Endothelial cell of umbilical vein (primary cell): ENCODE measurements around the gene NEB. TPM values are rescaled to one million over a fixed set of nuclear protein-coding genes. Genes with fewer than 3 reads are reported as not detected.

Experiments
- BruUV-seq: library from RNA; stranded (reverse); fragments of 400-500 nt; replicated peaks from 2 replicates; lab custom pipeline; 2021; lab: Mats Ljungman, UMichigan
- CTCF ChIA-PET: fragments of 300-600, 350-600 bp; sonication (Branson Sonifier 250); formaldehyde crosslinking; loops from one replicate; lab custom pipeline; 2021; ENCODE audit warnings: antibody characterized with exemption, inconsistent platforms; lab: Charles Lee
- POLR2A ChIA-PET: fragments of 300-600, 350-600 bp; sonication (Branson Sonifier 250); formaldehyde crosslinking; loops from one replicate; lab custom pipeline; 2021; ENCODE audit warnings: antibody characterized with exemption, inconsistent platforms; lab: Charles Lee
- DNase-seq: peaks from one replicate; pipeline ENCODE4 v3.0.0-alpha.2; 2011; ENCODE audit warnings: low read depth, low spot score
- FAIRE-seq: peaks from 2 replicates; lab custom pipeline; 2011; peaks lifted over from hg19 to GRCh38; lab: Jason Lieb, UNC
- H2AFZ ChIP-seq: 2 replicates; pipeline ENCODE4 v1.6.0; 2012; ENCODE audit warnings: low read depth, low read length, control low read depth, inconsistent platforms
- H3K27ac ChIP-seq: 2 replicates; pipeline ENCODE4 v1.5.1; 2011; ENCODE audit warnings: low read depth, mild to moderate bottlenecking, control low read depth, low read length, moderate library complexity; ENCODE audit not compliant: insufficient read depth
- H3K27me3 ChIP-seq, 2 experiments: 2 replicates each; pipeline versions ENCODE4 v1.6.0 to v1.6.1; 2011; ENCODE audit warnings: low read length in 2 of 2, mixed read lengths in 1 of 2; ENCODE audit not compliant: control insufficient read depth in 2 of 2, insufficient read depth in 2 of 2
- H3K36me3 ChIP-seq, 2 experiments: 2 replicates in 1 of 2; 3 replicates in 1 of 2; pipeline ENCODE4 v1.5.1; 2011; ENCODE audit warnings: low read length in 2 of 2, mild to moderate bottlenecking in 1 of 2, moderate library complexity in 1 of 2; ENCODE audit not compliant: control insufficient read depth in 2 of 2, insufficient read depth in 2 of 2; ENCODE audit errors: extremely low read depth in 1 of 2
- H3K4me1 ChIP-seq: 3 replicates; pipeline ENCODE4 v1.5.1; 2011; ENCODE audit warnings: mild to moderate bottlenecking, low read length; ENCODE audit not compliant: control insufficient read depth, insufficient read depth; ENCODE audit errors: extremely low read depth
- H3K4me2 ChIP-seq: 2 replicates; pipeline ENCODE4 v1.6.1; 2011; ENCODE audit warnings: low read length, control low read depth, mixed read lengths; ENCODE audit not compliant: insufficient read depth
- H3K4me3 ChIP-seq, 3 experiments: fragments of 200-600 bp in 1 of 3; sonication (generic), shearing (Covaris generic) in 1 of 3; replicated peaks in 1 of 3; 2 replicates each; pipeline ENCODE4 v1.5.1; 2011 to 2016; ENCODE audit warnings: control low read depth in 3 of 3, low read length in 3 of 3, mild to moderate bottlenecking in 2 of 3, inconsistent platforms in 1 of 3, low read depth in 1 of 3, moderate library complexity in 1 of 3; ENCODE audit not compliant: insufficient read depth in 1 of 3
- H3K79me2 ChIP-seq: 2 replicates; pipeline ENCODE4 v1.6.0; 2012; ENCODE audit warnings: low read length, inconsistent platforms; ENCODE audit not compliant: control insufficient read depth, insufficient read depth
- H3K9ac ChIP-seq: replicated peaks from 2 replicates; pipeline ENCODE3; 2011; ENCODE audit warnings: low read length, control low read depth; ENCODE audit not compliant: insufficient read depth; ENCODE audit errors: extremely low read depth
- H3K9me1 ChIP-seq: replicated peaks from 3 replicates; pipeline ENCODE4 v1.6.0; 2011; ENCODE audit warnings: mild to moderate bottlenecking, low read length; ENCODE audit not compliant: control insufficient read depth, insufficient read depth; ENCODE audit errors: extremely low read depth
- H3K9me3 ChIP-seq: replicated peaks from 2 replicates; pipeline ENCODE4 v1.5.1; 2012; ENCODE audit warnings: low read length, inconsistent platforms; ENCODE audit not compliant: control insufficient read depth, insufficient read depth
- H4K20me1 ChIP-seq: replicated peaks from 2 replicates; pipeline ENCODE3; 2011; ENCODE audit warnings: mild to moderate bottlenecking, low read length; ENCODE audit not compliant: control insufficient read depth, insufficient read depth; ENCODE audit errors: extremely low read depth
- EZH2 ChIP-seq: IDR thresholded peaks from 2 replicates; pipeline ENCODE4 v1.6.1; 2012; ENCODE audit warnings: borderline replicate concordance, low read depth, mild to moderate bottlenecking, moderate library complexity, low read length, inconsistent platforms; ENCODE audit not compliant: severe bottlenecking
- FOS ChIP-seq: IDR thresholded peaks from 2 replicates; pipeline ENCODE4 v1.6.1; 2011; ENCODE audit warnings: mild to moderate bottlenecking, low read length, moderate library complexity, borderline replicate concordance; ENCODE audit not compliant: insufficient read depth
- GATA2 ChIP-seq: IDR thresholded peaks from 2 replicates; pipeline ENCODE4 v1.7.0; 2011; ENCODE audit warnings: low read depth, mild to moderate bottlenecking, moderate library complexity, mixed read lengths, low read length; ENCODE audit not compliant: insufficient read length, insufficient read depth
- JUN ChIP-seq: IDR thresholded peaks from 2 replicates; pipeline ENCODE4 v1.6.1; 2011; ENCODE audit warnings: borderline replicate concordance, low read depth; ENCODE audit not compliant: insufficient read length, insufficient read depth
- MYC ChIP-seq: IDR thresholded peaks from one replicate; pipeline ENCODE4 v1.6.1; 2011; ENCODE audit warnings: mild to moderate bottlenecking, low read depth, low read length
- POLR2A ChIP-seq: IDR thresholded peaks from 2 replicates; pipeline ENCODE4 v1.6.1; 2012; ENCODE audit warnings: low read depth, mild to moderate bottlenecking, control low read depth, low read length
- POLR2AphosphoS5 ChIP-seq: IDR thresholded peaks from 2 replicates; pipeline ENCODE4 v1.6.1; 2012; ENCODE audit warnings: low read depth, mild to moderate bottlenecking, control low read depth, low read length, moderate library complexity; ENCODE audit not compliant: insufficient read depth
- dilution Hi-C: fragments of 300-500 bp; cut with MboI; formaldehyde crosslinking; loops from one replicate; pipeline ENCODE4 v1.15.0; 2019; ENCODE audit warnings: low sequenced_read_pairs; ENCODE audit not compliant: extremely low pct_ligation_motif_present
- intact Hi-C: fragments of 100-400 bp; cut with micrococcal nuclease; formaldehyde crosslinking; loops from one replicate; pipeline ENCODE4 v1.10.0; 2022
- polyA plus RNA-seq, 4 experiments: library from polyadenylated mRNA; depleted of rRNA in 3 of 4; stranded (reverse) in 3 of 4; unstranded in 1 of 4; fragments of >200 nt; gene quantifications; 2 replicates each; pipeline versions ENCODE4 v1.2.1 to v1.2.3, GENCODE V29; 2011 to 2012; ENCODE audit warnings: missing spikeins in 1 of 4
- total RNA-seq: library from RNA; stranded (reverse); gene quantifications from 2 replicates; pipeline ENCODE4 v1.2.3, GENCODE V29; 2021
- TF ChIP-seq, protein P1 (sequence below): IDR thresholded peaks from 2 replicates; pipeline ENCODE4 v1.6.1; 2011; ENCODE audit not compliant: insufficient read depth, insufficient read length
- TF ChIP-seq, protein P2 (sequence below), 2 donors: IDR thresholded peaks; 1 replicate in 1 of 2; 2 replicates in 1 of 2; pipeline ENCODE4 v1.5.1; 2011; ENCODE audit warnings: low read length in 2 of 2, mild to moderate bottlenecking in 2 of 2, moderate library complexity in 2 of 2, control low read depth in 1 of 2, inconsistent platforms in 1 of 2, low read depth in 1 of 2; ENCODE audit not compliant: insufficient read depth in 1 of 2; ENCODE audit errors: extremely low read depth in 1 of 2

NEB gene
- total and polyA plus RNA-seq, 2 donors (not counting 3 experiments of a cell fraction or from before 2014, with no cell fraction given), result 0.84 to 1.8 TPM

DNA sequence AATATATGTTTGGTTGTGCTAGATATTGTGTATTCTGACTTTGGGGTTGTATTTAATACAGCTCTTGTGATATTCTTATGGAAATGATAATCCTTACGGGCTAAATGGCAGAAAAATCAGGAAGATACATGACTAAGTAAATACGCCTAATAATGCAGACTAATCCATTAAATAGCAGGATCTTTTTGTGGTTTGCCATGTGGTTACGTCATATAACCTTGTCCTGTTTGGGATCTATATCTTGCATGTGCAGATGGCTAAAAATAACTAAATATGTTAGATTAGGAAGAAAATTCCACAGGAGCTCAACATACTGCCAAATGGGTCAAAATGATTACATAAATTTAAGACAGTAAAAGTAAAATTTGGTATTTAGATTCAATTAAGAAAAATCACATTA lies 83.0 kb downstream of the NEB start:
- no peaks in the 10 kb centered on the region for H3K79me2 ChIP-seq
- H3K9me1 ChIP-seq, result no peaks in the 10 kb centered on the region
- POLR2A ChIA-PET, result no interaction called here
- H3K4me3 ChIP-seq, result no peak overlapping the region
- no peaks in the 10 kb centered on the region for H3K9me3 ChIP-seq
- TF ChIP-seq, protein P1, sequence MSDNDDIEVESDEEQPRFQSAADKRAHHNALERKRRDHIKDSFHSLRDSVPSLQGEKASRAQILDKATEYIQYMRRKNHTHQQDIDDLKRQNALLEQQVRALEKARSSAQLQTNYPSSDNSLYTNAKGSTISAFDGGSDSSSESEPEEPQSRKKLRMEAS, result no peak
- TF ChIP-seq EZH2, result no peak
- TF ChIP-seq, protein P2, sequence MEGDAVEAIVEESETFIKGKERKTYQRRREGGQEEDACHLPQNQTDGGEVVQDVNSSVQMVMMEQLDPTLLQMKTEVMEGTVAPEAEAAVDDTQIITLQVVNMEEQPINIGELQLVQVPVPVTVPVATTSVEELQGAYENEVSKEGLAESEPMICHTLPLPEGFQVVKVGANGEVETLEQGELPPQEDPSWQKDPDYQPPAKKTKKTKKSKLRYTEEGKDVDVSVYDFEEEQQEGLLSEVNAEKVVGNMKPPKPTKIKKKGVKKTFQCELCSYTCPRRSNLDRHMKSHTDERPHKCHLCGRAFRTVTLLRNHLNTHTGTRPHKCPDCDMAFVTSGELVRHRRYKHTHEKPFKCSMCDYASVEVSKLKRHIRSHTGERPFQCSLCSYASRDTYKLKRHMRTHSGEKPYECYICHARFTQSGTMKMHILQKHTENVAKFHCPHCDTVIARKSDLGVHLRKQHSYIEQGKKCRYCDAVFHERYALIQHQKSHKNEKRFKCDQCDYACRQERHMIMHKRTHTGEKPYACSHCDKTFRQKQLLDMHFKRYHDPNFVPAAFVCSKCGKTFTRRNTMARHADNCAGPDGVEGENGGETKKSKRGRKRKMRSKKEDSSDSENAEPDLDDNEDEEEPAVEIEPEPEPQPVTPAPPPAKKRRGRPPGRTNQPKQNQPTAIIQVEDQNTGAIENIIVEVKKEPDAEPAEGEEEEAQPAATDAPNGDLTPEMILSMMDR (IDR thresholded peaks at IDR 0.05; ENCODE audit: extremely low read depth in 1 of 2, insufficient read depth in 1 of 2, low read depth in 1 of 2, low read length in 2 of 2), result no peak
- no peak for TF ChIP-seq GATA2
- no peak for TF ChIP-seq FOS
- no peak for TF ChIP-seq MYC
- no peak for TF ChIP-seq JUN
- no peak for TF ChIP-seq POLR2A
- no peak for TF ChIP-seq POLR2AphosphoS5
- H3K36me3 ChIP-seq, result no peaks in the 10 kb centered on the region
- intact Hi-C loops, result no loop called here
- FAIRE-seq (no peak), DNase-seq (peak; percentile 23)
- H2AFZ ChIP-seq, result no peak overlapping the region
- no peaks in the 10 kb centered on the region for H3K4me1 ChIP-seq
- no peak overlapping the region for H3K27ac ChIP-seq
- CTCF ChIA-PET, result interaction anchor here (0.8 to 1.1 kb wide), 4 partner anchors 9 to 25 kb away, joined by 3 to 4 read pairs (median 3); no protein-coding TSS in a partner anchor
- dilution Hi-C loops, result no loop called here
- no peaks in the 10 kb centered on the region for H4K20me1 ChIP-seq
- peaks cover 0 to 2% of the 10 kb centered on the region in 2 experiments for H3K27me3 ChIP-seq
- no TSS peak for BruUV-seq
- no peak overlapping the region for H3K9ac ChIP-seq
- no peak overlapping the region for H3K4me2 ChIP-seq
